NCI-H1048 (cell line): ENCODE measurements around the gene SLC35E1.

ENCODE experiments used
- DNase-seq: peaks from one replicate; lab custom pipeline; 2025; lab: John Stamatoyannopoulos, UW

The SLC35E1 gene

DNA sequence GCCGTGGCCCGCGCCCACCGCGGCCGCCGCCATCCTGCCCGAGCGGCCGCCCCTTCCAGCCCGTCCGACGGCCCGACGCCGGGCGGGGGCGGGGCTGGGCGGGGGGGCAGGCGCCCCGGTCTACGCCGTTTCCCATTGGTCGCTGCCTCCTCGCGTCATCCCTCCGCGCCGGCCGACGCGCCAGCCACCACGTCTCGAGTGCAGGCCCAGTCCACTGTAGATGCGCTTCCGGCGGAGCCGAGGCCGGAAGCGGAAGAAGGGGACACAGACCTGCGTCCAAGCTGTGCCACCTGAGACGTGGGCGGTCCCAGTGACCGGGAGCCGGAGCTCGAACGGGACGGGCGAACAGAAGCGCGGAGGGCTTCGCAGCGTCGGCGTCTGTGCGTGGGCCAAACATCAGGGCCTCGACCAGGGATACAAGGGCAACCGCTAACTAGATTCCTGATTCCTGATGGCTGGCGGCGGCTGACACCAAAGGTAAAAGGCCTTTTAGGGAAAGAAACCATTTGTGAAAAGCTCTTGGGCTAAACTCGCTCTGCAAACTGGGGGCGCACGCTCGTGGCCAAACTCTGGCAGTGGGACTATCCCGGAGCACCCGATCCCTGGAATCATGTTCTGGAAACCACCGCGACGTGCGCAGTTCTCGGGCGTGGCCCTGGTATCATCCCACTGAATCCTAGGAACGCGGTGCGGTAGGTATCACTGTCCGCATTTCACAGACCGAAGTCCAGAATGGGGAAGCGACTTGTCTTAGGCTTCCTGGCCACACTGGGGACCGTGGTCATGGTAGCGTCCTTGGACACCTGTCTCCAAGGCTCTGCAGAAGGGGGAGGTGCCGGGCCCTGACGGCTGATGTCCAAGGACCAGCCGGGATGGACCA is at the start of gene SLC35E1:
Gene SLC35E1, minus strand, starts transcription at position 84 of the 880 bp plus-strand sequence. Its CDS starts 51 bp downstream, at position 33.
- peak; percentile 95 for DNase-seq

DNA sequence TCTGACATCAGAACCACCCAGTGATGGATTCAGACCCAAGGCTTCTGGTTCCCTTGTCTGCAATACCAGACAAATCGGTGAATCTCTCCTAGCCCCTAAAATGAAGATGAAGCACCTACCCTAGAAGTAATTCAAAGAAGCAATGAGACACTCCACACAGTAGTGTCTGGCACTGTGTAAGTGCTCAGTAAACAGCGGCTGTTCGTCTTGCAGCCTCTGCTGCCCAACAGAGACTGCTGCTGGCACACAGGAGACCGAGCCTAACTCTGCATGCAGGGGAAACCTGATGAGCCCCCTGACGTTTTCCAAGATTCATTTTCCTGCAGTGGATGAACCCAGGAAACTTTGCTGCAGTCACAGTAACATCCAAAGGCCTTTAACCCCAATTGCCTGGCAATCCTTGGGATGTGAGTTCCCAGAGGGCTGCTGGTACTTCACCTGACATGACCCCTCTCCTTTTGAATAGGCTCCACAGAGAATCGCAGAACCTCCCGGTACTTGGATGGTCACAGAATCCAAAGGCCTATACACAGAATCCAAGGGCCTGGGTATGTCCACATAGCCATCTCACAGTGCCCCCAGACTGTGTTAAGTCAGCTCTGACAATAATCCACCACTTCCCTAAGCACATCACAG is 49.1 kb upstream of the SLC35E1 start:
- no peak for DNase-seq

- no peak for DNase-seq
Measured at GRCh38 chr19:16620584-16620983, 48.4 kb upstream of the SLC35E1 start.

DNA sequence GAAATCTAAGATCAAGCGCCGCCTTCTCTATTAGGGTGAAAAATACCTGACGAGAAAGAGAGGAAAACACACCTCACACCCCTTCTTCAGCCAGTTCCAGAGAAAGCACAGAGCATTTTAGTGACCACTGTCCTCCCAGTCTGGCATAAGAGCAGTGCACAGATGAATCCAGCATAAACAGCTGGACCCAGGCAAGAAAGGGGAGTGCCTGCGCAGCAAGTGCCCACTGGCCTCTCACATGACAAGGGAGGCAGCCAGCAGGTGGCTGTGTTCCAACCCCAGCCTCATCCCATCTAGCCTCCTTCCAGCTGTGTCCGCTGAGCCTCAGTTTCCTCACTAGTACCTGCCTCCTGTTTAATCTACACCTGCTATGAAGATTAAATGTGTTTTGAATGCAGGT is 47.8 kb upstream of the SLC35E1 start:
- DNase-seq: no peak

DNA sequence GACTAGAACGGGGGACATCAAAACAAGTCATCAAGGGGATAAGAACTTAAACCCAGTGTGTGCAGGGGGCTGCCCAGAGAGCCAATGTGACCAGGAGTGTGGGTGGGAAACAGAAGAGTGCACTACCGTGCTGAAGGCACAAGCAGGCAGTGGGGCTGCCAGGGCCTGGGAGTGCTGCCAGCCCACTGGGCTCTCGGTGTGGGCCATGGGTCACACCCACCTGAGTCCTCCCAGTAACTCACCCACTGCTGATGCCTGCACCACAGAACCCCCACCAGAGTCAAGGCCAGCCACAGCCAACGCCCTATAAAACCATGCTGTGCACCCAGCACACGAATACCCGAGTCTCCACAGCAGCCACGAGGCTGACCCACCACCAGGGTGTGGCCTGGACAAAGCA is 47.2 kb upstream of the SLC35E1 start:
- DNase-seq: no peak

DNA sequence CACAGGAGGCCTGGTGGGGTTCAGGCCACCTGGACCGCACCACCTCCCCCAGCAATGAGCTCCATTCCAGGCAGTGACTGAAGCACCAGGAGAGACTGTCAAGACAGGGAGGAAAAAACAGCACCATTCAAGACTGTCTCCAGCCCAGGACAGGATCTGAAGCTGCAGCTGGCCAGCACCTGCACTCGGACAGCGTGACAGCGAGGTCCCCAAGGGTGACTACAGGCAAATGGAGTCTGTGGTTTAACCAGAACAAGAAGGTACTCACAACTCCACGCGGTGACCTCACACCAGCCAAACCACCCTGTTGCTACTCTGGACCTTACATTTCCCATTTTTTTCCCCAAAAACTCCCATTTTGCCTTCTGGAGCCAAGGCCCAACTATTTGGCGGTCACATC is 46.0 kb upstream of the SLC35E1 start:
- no peak for DNase-seq

- DNase-seq: no peak
Measured at GRCh38 chr19:16615808-16616207, 43.6 kb upstream of the SLC35E1 start.

- DNase-seq: no peak
Measured at GRCh38 chr19:16614941-16615340, 42.7 kb upstream of the SLC35E1 start.

GRCh38 chr19:16613841-16614240 is 41.6 kb upstream of the SLC35E1 start:
- no peak for DNase-seq

DNA sequence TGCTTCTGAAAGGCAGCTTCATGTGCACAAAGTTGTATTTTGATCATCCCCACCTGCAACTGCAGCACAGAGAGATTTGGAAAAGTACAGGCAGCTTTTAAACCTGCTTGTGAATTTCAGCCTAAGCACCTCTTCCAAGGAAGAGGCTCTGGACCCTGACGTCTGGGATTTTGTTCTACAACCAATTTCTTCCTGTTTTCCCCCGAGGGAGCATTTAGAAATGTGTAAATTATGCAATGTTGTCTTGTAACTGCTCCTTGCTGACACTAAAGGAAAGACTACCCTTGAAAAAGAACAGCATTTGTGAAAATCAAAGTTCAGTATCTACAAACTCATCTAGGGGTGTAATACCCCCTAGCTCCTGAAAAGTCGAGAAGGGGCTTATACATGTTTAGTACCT is 40.4 kb upstream of the SLC35E1 start:
- no peak for DNase-seq

DNA sequence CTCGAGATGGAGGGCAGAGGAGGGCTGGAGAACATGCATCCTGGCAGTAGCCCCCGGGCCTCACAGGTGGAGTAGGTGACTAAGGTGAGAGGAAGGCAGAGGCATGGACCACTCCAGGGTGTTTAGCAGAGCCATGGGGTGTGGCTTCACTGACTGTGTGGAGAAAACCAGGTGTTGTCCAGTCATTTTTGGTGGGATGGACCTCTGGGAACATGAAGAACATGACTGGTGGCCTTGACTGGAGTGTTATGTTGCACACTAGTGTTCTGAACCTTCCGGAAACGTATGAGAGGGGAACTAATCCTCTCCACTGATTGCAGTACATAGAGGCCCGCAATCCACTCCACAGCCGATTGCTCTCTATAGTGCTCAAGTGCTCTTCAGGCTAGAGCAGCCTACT is 38.9 kb upstream of the SLC35E1 start:
- no peak for DNase-seq

DNA sequence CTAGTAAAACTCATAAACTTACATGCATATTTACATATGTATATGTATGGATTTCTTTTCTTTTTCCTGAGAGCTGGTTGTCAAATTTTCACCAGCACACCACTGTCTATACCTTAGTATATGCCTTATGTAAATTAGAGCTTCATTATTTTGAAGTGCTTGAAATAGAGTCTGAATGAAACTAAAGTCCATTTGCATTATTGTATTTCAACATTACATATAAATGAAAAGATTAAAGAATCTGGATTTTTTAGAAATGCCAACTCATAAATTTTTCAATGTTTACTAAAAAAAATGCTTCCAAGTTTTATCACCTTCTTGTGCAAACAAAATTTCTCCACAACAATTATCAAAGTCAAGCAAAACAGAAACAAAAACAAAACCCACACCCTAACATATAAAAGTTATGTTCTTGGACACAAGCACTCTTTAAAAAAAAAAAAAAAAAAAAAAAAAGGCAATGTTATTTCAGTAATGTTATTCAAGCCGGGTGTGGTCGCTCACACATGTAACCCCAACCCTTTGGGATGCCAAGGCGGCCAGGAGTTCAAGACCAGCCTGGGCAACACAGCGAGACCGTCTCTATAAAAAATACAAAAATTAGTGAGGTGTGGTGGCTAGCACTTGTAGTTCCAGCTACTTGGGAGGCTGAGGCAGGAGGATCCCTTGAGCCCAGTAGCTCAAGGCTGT is 37.4 kb upstream of the SLC35E1 start:
- DNase-seq: no peak

DNA sequence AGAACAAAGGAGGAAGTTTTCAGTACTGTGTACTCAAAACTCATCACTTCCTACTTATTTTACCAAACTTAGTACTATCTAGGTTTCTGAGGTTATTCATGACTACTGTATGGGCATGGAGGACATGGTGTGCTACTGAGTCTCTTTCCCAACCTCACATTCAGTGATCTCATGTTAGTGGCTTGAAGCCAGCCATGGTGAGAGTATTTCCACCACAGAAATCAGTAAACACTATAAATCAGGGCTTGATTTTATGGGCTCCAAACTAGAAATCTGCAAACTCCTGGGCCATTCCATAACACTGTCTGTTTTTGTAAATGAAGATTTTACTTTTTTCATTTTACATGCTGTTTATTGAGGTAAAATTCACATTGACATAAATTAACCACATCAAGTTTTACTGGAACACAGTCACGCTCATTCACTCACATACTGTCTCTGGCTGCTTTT is 36.1 kb upstream of the SLC35E1 start:
- no peak for DNase-seq

DNA sequence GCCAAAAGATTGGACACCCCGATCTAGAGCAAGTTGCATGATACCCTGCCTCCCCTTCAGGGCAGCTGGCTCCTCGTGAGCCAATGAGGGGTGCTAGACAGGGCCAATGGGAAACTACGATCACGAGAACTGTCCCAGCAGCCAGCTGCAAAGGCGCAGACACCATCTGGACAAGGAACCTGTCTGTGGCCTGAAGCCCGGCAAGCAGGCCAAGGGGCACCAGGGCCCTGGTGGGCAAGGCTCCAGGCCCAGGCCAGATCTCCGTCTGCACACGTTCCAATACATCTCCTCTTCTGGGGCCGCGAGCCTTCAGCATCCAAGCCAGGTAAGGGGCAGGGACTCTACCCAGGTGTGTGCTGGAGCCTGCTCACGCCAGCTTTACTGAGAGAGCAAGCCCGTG is 35.6 kb upstream of the SLC35E1 start:
- no peak for DNase-seq

DNA sequence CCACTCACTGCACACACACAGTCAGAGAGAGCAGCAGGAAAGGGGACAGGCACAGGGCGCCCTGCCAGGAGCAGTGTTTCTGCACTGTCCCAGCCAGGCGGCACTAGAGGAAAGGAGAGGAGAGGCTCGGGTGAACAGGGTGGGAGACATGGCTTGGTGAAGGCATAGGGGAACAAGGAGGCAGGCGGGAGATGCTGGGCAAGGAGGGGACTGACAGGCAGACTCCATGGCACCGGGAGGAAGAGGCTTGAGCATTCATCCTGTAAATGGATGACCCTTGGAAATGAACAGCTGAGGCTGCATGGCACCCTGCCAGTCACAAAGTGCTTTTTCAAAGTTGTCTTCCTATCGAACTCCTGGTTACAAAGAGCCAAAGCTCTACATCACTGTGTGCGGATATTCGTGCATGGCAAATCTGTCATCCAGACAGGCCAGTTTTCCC is 33.4 kb upstream of the SLC35E1 start:
- DNase-seq: no peak

DNA sequence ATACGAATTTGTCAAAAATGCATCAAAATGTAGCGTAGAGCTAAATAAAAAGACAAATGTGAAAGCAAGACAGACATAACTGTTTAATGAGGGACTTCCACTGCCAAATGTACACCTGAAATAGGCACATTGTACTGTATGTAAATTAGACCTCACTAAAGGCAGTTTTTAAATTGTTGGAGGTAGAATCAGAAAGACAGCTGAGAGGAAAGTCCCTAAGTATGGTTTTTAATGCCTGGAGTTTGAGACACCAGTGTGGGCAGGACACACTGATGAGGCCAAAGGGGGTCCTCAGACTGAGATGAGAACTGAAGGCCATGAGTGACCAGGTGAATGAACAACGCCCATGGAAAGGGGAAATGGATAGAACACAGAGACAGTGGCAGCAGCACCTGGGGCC is 32.9 kb upstream of the SLC35E1 start:
- DNase-seq: no peak

DNA sequence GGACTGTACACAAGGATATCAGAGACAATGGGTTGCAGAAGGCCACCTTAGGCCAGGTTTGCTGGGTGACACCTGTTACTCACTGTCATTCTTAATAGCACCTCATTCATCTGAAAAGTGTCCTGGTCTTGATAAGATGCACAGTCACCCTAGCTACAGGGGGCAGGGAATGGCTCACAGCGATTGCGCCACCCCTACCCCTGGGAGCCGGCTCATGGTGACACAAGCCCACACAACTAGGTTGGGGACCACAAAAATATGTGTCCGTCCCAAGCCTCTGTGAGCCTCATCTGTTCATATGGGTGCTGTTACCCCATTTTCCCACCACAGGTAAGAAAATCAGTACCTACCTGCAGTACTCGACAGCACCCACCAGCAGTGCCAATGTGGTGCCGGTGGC is 32.4 kb upstream of the SLC35E1 start:
- no peak for DNase-seq

DNA sequence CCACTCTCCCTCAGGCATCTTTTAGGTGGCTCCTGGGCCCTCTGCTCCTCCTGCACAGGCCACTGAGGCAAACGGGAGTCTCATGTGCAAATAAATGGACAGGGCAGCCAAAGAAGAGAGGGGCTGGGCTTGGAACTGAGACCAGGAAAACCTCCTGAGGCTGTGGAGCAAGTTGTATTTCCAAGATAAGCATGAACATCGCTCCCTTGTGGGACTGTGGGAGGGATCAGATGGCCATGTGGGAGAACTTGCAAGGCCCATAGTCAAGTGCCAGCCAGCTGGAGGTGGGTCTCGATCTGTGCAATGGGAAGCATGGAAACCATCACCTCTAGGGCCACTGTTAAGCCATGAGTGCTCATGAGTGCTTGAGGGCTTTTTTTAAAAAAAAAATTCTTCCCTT is 30.9 kb upstream of the SLC35E1 start:
- no peak for DNase-seq

DNA sequence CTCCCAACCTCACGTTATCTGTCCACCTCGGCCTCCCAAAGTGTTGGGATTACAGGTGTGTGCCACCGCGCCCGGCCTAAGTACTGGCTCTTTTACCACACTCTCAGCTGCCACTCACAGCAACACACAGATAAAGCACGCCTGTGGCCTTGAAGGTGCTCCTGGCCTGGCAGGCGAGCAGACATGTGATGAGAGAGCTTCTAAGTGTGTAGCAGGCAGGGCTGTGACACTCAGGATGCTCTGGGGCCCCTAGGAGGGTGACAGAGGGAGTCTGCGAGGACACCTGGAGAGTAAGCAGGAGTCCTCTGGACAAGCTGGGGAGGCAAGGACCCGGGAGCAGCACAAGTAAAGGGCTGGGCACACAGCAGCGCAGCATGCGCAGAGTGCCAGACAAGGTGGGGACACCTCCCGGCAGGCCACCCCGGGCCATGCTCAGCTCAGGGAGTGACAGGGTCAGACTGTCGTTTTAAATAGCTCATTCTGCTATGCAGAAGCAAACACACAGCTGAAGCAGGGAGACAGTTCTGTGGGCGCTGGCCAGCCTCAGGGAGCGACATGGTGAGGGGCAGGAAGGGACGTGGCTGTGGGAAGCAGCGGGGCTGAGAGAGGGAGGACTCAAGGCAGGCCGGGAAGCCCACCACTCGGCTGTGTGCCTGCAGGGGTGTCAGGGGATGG is 29.3 kb upstream of the SLC35E1 start:
- no peak for DNase-seq

DNA sequence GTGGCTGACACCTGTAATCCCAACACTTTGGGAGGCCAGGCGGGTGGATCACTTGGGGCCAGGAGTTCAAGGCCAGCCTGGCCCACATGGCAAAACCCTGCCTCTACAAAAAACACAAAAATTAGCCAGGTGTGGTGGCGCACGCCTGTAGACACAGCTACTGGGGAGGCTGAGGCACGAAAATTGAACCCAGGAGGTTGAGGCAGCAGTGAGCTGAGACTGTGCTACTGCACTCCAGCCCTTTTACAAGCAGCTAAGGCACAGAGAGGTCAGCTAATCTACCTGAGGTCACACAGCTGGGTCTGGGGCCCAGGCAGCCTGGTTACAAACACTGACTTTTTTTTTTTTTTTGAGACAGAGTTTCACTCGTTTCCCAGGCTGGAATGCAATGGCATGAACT is 28.6 kb upstream of the SLC35E1 start:
- DNase-seq: no peak

DNA sequence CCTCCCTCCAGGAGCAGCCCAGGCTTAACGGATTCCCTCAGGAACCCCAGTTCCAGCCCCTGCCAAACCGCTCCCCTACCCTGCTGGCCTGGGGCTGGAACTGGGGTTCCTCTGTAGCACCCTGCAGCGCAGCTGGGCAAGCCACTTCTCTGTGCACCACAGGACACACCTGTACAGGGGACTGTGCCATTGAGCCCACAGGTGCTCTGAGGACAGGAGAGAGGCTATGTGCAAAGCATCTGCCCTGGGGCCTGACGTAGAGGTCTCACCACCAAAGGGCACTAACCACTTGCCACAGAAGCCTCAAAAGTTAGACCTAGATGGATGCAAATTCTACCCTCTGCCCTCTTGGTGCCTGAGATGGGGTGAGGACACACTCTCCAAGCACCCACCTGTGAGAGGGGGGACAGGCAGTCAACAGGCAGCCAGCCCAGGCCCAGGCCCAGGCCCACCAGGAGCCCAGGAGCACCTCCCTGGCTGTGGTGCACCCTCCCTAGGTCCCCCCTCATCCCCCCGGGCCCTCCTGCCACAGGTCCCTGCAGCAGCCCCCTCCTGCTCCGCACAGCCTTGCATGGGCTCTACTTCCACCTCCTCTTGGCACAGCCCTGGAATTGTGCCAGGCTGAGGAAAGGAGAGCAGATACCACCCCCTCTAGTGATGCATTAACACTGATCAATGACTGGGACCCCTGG is 27.6 kb upstream of the SLC35E1 start:
- no peak for DNase-seq

DNA sequence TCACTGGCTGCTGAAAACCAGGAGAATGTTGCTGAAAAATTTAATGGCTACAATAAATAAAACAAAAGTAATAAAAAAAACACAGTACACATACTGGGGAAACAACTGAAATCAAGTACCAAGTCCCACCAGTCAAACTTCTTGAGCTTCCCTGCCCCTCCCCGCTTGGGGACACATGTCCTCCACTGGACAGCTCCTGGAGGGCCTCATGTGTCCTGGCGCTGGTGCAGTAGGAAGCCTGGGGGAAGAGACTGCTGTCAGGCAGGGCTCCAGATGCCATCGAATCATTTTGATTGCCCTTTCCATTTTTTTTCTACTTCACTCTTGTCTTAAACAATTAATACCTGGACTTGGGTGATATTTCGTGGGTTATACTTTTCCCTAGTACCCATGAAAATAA is 26.6 kb upstream of the SLC35E1 start:
- no peak for DNase-seq
